GM19324 (cell line): ENCODE data around the gene SGK1.
"Not testable (repeated sequence)": the region's sequence is repeated elsewhere in the genome, so short reads cannot be mapped to it uniquely, and the experiment has no call there.

Experiments used
- ATAC-seq: cut with Tn5 transposase; IDR thresholded peaks from one replicate; pipeline ENCODE4 v1.9.1; 2021; ENCODE audit warnings: mild to moderate bottlenecking, moderate library complexity; ENCODE audit not compliant: unreplicated experiment, low FRiP score

Gene SGK1

GRCh38 chr6:134230940-134231339 lies 87.0 kb downstream of the SGK1 start:
- ATAC-seq = no peak

DNA sequence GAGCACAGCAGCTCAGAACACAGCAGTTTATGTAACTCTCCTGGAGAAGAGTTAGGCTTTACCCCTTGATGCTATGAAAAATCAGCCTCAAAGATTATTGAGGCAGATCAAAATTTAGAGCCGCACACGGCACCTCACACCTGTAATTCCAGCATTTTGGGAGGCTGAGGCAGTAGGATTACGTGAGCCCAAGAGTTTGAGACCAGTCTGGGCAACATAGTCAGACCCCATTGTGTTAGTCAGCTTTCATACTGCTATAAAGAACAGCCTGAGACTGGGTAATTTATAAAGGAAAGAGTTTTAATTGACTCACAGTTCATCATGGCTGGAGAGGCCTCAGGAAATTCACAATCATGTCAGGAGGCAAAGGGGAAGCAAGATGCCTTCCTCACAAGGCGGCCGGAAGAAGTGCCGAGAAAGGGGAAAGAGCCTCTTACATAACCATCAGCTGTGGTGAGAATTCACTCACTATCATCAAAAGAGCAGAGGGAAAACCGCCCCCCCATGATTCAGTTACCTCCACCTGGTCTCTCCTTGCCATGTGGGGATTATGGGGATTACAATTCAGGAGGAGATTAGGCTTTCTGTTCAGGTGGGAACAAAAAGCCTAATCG lies 87.7 kb downstream of the SGK1 start:
- no peak for ATAC-seq

GRCh38 chr6:134229520-134229919 lies 88.4 kb downstream of the SGK1 start:
- ATAC-seq = no peak

DNA sequence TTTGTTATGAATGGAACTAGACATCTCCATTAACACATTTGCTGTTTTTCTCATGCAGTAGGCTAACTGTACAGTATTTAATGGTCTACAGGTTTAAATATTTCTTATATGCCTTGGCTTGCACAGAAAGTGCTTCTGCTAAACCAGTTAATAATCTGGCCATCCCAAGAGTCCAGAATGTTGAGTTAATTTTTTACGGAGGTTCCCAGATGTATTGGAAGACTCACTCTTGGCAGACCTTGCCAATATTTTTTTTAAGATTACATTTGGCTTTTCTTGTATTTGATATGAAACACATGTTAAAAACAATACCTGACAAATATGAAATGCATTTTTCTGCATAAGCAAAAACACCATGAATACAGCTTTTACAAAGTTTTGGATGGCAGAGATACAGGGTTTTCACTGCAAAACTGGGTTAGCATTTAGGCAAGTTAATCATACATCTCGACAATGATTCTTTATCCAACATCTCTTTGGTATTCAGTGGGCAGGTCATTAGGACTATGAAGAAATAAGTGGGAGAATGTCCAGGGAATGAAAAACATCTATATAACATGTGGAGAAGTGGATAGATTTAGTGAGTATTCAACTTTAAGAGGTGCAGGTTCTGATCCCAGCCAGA lies 94.0 kb downstream of the SGK1 start:
- ATAC-seq = no peak

- ATAC-seq = no peak
Observed at GRCh38 chr6:134221250-134221649, 96.7 kb downstream of the SGK1 start.

DNA sequence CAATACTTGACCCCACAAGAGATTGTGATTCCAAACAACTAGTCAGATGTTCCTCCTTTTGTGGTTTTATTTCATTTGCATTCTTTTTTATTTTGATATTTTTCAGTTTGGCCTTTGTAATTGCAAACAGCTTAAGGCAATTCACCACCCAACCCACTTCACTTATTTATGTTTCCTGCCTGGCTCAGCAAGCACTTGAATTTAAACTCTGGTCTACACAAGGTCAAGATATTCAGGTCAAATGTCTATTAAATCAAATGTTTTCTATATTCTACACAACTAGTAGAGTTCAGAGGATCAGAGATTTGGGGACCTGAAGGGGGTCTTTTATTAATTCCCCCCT lies 100.1 kb downstream of the SGK1 start:
- ATAC-seq = no peak

GRCh38 chr6:134217105-134217797 lies 100.7 kb downstream of the SGK1 start:
- no peak for ATAC-seq

DNA sequence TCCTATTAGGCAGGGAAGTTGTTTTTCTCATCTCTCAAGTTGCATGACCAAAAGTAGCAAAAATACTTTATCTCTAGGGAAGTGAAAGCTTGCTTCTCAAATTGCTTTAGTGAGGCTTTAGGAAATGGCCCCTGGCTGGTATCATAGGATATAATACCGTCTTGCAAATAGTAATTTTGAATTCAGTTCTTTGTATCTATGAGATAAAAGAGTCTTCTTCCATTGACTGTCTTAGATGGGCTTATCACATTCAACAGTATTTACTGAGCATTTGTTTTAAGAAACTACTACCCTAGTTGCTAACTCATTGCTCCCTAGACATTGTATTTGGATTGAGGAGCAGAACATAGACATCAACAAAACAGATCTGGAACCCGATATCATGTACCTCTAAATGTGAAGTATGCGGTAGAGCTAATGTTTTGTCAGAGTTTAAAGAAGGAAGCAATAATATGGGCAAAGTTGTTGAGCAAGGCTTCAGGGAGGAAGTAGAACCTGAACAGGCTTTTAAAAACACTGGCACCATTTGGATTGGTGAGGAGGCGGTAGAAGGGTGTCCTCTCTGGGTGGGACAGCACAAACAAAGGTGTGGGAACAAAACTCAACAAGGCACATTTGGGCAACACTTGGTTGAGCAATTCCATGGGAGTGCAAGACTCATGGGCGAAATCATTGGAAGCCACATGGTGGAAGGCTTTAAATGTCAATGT lies 101.5 kb downstream of the SGK1 start:
- ATAC-seq = no peak

- not testable (repeated sequence) for ATAC-seq
Observed at GRCh38 chr6:134213410-134213809, 104.5 kb downstream of the SGK1 start.

- ATAC-seq = no peak
Observed at GRCh38 chr6:134211297-134211696, 106.6 kb downstream of the SGK1 start.

- ATAC-seq = no peak
Observed at GRCh38 chr6:134207421-134207820, 110.5 kb downstream of the SGK1 start.

DNA sequence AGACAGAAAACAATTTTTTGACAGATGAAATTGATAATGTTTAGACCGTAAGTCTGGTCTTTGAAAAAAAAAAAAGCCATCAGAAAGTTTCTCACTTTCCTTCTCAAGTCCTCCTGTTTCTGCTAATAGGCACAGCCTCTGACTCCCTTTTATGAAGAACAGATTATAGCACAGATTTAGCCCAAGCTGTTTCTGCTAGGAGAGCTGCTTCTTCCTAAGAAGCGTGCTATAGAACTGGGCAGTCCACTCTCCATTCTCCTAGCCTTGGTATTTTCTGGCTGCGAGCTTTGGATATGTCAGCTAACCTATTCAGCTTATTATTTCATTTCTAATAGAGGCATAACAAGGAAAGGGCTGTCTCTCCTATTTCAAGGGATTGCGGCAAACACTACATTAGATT lies 112.5 kb downstream of the SGK1 start:
- ATAC-seq = no peak

DNA sequence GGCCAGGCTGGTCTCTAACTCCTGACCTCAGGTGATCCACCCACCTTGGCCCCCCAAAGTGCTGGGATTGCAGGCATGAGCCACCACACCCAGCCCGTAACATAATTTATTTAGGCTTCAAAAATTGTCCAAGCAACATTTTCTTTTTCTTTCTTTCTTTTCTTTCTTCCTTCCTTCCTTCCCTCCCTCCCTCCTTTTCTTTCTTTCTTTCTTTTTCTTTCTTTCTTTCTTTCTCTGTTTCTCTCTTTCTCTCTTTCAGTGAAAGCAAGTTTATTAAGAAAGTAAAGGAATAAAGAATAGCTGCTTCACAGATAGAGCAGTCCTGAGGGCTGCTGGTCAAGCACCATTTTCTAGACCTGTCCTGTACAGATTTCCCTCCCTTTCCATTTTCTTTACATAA lies 113.2 kb downstream of the SGK1 start:
- not testable (repeated sequence) for ATAC-seq

DNA sequence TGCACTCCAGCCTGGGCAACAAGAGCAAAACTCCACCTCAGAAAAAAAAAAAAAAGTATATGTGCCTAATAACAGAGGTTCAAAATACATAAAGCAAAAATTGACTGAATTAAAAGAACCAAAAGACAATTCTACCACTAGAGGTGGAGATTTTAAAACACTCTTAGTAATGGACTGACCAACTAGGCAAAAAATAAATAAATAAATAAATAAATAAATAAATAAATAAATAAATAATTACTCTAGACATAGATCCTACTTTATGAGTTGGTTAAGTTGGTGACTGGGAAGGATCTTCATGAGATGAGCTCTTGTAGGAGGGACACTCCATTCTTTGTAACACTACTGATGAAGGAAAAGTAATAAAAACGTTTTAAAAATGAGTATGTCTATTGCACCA lies 113.9 kb downstream of the SGK1 start:
- no peak for ATAC-seq

GRCh38 chr6:134201716-134202115 lies 116.2 kb downstream of the SGK1 start:
- no peak for ATAC-seq

GRCh38 chr6:134199848-134200606 lies 117.9 kb downstream of the SGK1 start:
- no peak for ATAC-seq

DNA sequence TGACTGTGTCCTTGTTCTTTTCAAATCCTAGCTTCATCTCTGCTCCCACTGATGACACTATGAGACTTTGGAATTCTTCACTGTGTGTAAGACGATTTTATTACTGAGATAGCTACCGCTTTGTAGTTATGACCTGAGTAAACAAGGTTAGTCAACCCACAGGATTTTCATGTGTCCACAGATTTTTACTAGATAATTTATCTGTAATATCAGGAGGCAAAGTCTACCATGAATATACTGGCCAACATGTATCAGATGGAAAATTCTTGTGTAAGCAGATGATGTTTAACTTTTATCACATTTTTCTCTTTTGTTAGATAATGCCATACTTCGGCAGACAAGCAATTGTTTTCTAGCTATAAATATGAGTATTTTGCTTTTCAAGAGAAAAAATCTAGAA lies 119.8 kb downstream of the SGK1 start:
- ATAC-seq = no peak

DNA sequence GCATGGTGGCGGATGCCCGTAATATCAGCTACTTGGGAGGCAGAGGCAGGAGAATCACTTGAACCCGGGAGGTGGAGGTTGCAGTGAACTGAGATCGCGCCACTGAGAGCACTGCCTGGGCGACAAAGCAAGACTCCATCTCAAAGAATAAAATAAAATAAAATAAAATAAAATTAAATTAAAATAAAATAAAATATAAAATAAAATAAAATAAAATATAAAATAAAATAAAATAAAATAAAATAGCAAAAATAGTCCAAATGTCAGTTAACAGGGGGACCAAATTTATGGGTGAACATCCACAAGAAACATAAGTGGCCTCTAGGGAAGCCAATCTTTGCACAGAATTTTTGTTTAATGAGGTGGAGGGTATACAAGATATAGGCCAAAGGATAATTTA lies 120.2 kb downstream of the SGK1 start:
- ATAC-seq = not testable (repeated sequence)

GRCh38 chr6:134196568-134197193 lies 121.2 kb downstream of the SGK1 start:
- ATAC-seq = no peak

GRCh38 chr6:134195985-134196384 lies 121.9 kb downstream of the SGK1 start:
- no peak for ATAC-seq
